SK-N-SH treated with all-trans-retinoic acid at 6 μM for 48 hours (cell line): ENCODE results near the gene NUP93.
A peak's percentile ranks its signal among the peaks of the same experiment; 100 is the strongest.

Experiments
- ATAC-seq: fragments of 200-7000 bp; cut with Tn5 transposase; 3 replicates; pipeline ENCODE4 v1.9.1; 2020; ENCODE audit warnings: mild to moderate bottlenecking, moderate library complexity
- ARNTL ChIP-seq: fragments of 450-650 bp; formaldehyde crosslinking; IDR thresholded peaks from 2 replicates; pipeline ENCODE4 v1.5.0; 2020; ENCODE audit warnings: low read depth, mild to moderate bottlenecking, moderate library complexity, borderline replicate concordance
- BACH2 ChIP-seq: fragments of 250-450 bp; sonication (Bioruptor Pico); IDR thresholded peaks from 2 replicates; pipeline ENCODE4 v1.9.0; 2021; ENCODE audit warnings: mild to moderate bottlenecking, borderline replicate concordance
- CSDC2 ChIP-seq: fragments of 250-450 bp; sonication (Bioruptor Pico); IDR thresholded peaks from 2 replicates; pipeline ENCODE4 v1.5.0; 2020; ENCODE audit warnings: mild to moderate bottlenecking, moderate library complexity
- ESRRG ChIP-seq: fragments of 250-450 bp; sonication (Bioruptor Pico); IDR thresholded peaks from 2 replicates; pipeline ENCODE4 v1.6.1; 2021; ENCODE audit warnings: mild to moderate bottlenecking
- GLIS3 ChIP-seq: fragments of 250-450 bp; sonication (Bioruptor Pico); IDR thresholded peaks from 2 replicates; pipeline ENCODE4 v1.5.0; 2020; ENCODE audit warnings: mild to moderate bottlenecking, moderate library complexity
- ISL1 ChIP-seq: fragments of 250-450 bp; sonication (Bioruptor Pico); IDR thresholded peaks from 2 replicates; pipeline ENCODE4 v2.1.2; 2022; ENCODE audit warnings: mild to moderate bottlenecking, moderate library complexity
- OSR1 ChIP-seq: fragments of 250-450 bp; sonication (Bioruptor Pico); IDR thresholded peaks from 2 replicates; pipeline ENCODE4 v1.8.0; 2022; ENCODE audit warnings: moderate library complexity, mild to moderate bottlenecking, inconsistent platforms
- PPARA ChIP-seq: fragments of 250-450 bp; sonication (Bioruptor Pico); IDR thresholded peaks from 2 replicates; pipeline ENCODE4 v1.5.0; 2020; ENCODE audit warnings: mild to moderate bottlenecking, borderline replicate concordance
- RARB ChIP-seq: fragments of 250-450 bp; sonication (Bioruptor Pico); IDR thresholded peaks from 2 replicates; pipeline ENCODE4 v1.8.0; 2021; ENCODE audit warnings: mild to moderate bottlenecking, moderate library complexity
- SNAI2 ChIP-seq: fragments of 250-450 bp; sonication (Bioruptor Pico); IDR thresholded peaks from 2 replicates; pipeline ENCODE4 v1.5.0; 2020; ENCODE audit warnings: mild to moderate bottlenecking, moderate library complexity
- TOX ChIP-seq: fragments of 250-450 bp; sonication (Bioruptor Pico); IDR thresholded peaks from 2 replicates; pipeline ENCODE4 v1.8.0; 2021; ENCODE audit warnings: mild to moderate bottlenecking, moderate library complexity, borderline replicate concordance
- ZC3H10 ChIP-seq: fragments of 250-450 bp; sonication (Bioruptor Pico); IDR thresholded peaks from 2 replicates; pipeline ENCODE4 v1.5.1; 2021; ENCODE audit warnings: mild to moderate bottlenecking, moderate library complexity
- ZFP3 ChIP-seq: fragments of 250-450 bp; sonication (Bioruptor Pico); IDR thresholded peaks from 2 replicates; pipeline ENCODE4 v1.5.0; 2020; ENCODE audit warnings: mild to moderate bottlenecking, moderate library complexity
- ZNF565 ChIP-seq: fragments of 450-650 bp; formaldehyde crosslinking; conservative IDR thresholded peaks from 2 replicates; pipeline ENCODE4 v1.5.0; 2020; ENCODE audit warnings: low read depth, mild to moderate bottlenecking, moderate library complexity
- ZNF70 ChIP-seq: fragments of 450-650 bp; formaldehyde crosslinking; IDR thresholded peaks from 2 replicates; pipeline ENCODE4 v1.5.0; 2020; ENCODE audit warnings: mild to moderate bottlenecking, moderate library complexity
- ZNF8 ChIP-seq: fragments of 450-650 bp; formaldehyde crosslinking; IDR thresholded peaks from 2 replicates; pipeline ENCODE4 v1.5.0; 2020; ENCODE audit warnings: mild to moderate bottlenecking, moderate library complexity
- TF ChIP-seq, protein P1 (sequence below): fragments of 250-450 bp; sonication (Bioruptor Pico); IDR thresholded peaks from 2 replicates; pipeline ENCODE4 v1.5.1; 2020; ENCODE audit warnings: low read depth, mild to moderate bottlenecking, moderate library complexity
- TF ChIP-seq, protein P2 (sequence below): fragments of 250-450 bp; sonication (Bioruptor Pico); IDR thresholded peaks from 2 replicates; pipeline ENCODE4 v1.5.0; 2020; ENCODE audit warnings: mild to moderate bottlenecking, moderate library complexity
- TF ChIP-seq, protein P3 (sequence below): fragments of 250-450 bp; sonication (Bioruptor Pico); IDR thresholded peaks from 2 replicates; pipeline ENCODE4 v1.5.1; 2021; ENCODE audit warnings: mild to moderate bottlenecking, moderate library complexity
- TF ChIP-seq, protein P4 (sequence below): fragments of 250-450 bp; sonication (Bioruptor Pico); IDR thresholded peaks from 2 replicates; pipeline ENCODE4 v1.8.0; 2021; ENCODE audit warnings: low read depth, mild to moderate bottlenecking, moderate library complexity, borderline replicate concordance
- TF ChIP-seq, protein P5 (sequence below): fragments of 250-450 bp; sonication (Bioruptor Pico); IDR thresholded peaks from 2 replicates; pipeline ENCODE4 v1.8.0; 2020; ENCODE audit warnings: mild to moderate bottlenecking, moderate library complexity, borderline replicate concordance

The NUP93 gene

DNA sequence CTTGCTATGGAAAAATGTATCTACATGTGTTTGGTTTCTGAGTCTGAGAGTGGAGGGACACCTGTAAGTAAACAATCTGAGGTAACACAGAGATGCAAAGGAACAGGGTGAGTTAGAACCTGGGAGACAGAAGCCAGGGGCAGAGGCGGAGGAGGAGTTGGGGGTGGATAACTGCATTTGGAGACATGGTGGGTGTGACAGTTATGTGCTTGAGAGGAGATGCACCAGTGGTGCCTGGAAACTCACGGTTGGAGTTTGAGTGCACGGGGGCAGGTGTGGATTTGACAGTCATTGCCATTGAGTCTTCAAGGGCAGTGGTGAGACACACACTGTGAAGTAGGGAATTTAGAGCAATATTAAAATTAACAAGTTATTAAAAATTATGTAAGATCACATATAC is 6.5 kb downstream of the NUP93 start:
- TF ChIP-seq GLIS3 (CRISPR knock-in tag), result no peak
- TF ChIP-seq CSDC2 (CRISPR knock-in tag), result no peak
- TF ChIP-seq, protein P1, sequence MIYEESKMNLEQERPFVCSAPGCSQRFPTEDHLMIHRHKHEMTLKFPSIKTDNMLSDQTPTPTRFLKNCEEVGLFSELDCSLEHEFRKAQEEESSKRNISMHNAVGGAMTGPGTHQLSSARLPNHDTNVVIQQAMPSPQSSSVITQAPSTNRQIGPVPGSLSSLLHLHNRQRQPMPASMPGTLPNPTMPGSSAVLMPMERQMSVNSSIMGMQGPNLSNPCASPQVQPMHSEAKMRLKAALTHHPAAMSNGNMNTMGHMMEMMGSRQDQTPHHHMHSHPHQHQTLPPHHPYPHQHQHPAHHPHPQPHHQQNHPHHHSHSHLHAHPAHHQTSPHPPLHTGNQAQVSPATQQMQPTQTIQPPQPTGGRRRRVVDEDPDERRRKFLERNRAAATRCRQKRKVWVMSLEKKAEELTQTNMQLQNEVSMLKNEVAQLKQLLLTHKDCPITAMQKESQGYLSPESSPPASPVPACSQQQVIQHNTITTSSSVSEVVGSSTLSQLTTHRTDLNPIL (CRISPR knock-in tag), result no peak
- TF ChIP-seq, protein P2, sequence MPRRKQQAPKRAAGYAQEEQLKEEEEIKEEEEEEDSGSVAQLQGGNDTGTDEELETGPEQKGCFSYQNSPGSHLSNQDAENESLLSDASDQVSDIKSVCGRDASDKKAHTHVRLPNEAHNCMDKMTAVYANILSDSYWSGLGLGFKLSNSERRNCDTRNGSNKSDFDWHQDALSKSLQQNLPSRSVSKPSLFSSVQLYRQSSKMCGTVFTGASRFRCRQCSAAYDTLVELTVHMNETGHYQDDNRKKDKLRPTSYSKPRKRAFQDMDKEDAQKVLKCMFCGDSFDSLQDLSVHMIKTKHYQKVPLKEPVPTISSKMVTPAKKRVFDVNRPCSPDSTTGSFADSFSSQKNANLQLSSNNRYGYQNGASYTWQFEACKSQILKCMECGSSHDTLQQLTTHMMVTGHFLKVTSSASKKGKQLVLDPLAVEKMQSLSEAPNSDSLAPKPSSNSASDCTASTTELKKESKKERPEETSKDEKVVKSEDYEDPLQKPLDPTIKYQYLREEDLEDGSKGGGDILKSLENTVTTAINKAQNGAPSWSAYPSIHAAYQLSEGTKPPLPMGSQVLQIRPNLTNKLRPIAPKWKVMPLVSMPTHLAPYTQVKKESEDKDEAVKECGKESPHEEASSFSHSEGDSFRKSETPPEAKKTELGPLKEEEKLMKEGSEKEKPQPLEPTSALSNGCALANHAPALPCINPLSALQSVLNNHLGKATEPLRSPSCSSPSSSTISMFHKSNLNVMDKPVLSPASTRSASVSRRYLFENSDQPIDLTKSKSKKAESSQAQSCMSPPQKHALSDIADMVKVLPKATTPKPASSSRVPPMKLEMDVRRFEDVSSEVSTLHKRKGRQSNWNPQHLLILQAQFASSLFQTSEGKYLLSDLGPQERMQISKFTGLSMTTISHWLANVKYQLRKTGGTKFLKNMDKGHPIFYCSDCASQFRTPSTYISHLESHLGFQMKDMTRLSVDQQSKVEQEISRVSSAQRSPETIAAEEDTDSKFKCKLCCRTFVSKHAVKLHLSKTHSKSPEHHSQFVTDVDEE (CRISPR knock-in tag), result no peak
- TF ChIP-seq RARB (CRISPR knock-in tag), result no peak
- TF ChIP-seq ISL1 (CRISPR knock-in tag), result no peak
- TF ChIP-seq, protein P3, sequence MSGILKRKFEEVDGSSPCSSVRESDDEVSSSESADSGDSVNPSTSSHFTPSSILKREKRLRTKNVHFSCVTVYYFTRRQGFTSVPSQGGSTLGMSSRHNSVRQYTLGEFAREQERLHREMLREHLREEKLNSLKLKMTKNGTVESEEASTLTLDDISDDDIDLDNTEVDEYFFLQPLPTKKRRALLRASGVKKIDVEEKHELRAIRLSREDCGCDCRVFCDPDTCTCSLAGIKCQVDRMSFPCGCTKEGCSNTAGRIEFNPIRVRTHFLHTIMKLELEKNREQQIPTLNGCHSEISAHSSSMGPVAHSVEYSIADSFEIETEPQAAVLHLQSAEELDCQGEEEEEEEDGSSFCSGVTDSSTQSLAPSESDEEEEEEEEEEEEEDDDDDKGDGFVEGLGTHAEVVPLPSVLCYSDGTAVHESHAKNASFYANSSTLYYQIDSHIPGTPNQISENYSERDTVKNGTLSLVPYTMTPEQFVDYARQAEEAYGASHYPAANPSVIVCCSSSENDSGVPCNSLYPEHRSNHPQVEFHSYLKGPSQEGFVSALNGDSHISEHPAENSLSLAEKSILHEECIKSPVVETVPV, result no peak
- TF ChIP-seq ARNTL, result no peak
- no peak for TF ChIP-seq BACH2 (CRISPR knock-in tag)
- TF ChIP-seq ESRRG (CRISPR knock-in tag), result no peak
- TF ChIP-seq, protein P4, sequence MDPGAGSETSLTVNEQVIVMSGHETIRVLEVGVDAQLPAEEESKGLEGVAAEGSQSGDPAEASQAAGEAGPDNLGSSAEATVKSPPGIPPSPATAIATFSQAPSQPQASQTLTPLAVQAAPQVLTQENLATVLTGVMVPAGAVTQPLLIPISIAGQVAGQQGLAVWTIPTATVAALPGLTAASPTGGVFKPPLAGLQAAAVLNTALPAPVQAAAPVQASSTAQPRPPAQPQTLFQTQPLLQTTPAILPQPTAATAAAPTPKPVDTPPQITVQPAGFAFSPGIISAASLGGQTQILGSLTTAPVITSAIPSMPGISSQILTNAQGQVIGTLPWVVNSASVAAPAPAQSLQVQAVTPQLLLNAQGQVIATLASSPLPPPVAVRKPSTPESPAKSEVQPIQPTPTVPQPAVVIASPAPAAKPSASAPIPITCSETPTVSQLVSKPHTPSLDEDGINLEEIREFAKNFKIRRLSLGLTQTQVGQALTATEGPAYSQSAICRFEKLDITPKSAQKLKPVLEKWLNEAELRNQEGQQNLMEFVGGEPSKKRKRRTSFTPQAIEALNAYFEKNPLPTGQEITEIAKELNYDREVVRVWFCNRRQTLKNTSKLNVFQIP (CRISPR knock-in tag), result no peak
- no peak for TF ChIP-seq ZNF8 (CRISPR knock-in tag)
- TF ChIP-seq SNAI2 (CRISPR knock-in tag), result no peak
- no peak for TF ChIP-seq ZNF70
- TF ChIP-seq ZFP3, result no peak
- TF ChIP-seq, protein P5, sequence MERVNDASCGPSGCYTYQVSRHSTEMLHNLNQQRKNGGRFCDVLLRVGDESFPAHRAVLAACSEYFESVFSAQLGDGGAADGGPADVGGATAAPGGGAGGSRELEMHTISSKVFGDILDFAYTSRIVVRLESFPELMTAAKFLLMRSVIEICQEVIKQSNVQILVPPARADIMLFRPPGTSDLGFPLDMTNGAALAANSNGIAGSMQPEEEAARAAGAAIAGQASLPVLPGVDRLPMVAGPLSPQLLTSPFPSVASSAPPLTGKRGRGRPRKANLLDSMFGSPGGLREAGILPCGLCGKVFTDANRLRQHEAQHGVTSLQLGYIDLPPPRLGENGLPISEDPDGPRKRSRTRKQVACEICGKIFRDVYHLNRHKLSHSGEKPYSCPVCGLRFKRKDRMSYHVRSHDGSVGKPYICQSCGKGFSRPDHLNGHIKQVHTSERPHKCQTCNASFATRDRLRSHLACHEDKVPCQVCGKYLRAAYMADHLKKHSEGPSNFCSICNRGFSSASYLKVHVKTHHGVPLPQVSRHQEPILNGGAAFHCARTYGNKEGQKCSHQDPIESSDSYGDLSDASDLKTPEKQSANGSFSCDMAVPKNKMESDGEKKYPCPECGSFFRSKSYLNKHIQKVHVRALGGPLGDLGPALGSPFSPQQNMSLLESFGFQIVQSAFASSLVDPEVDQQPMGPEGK (CRISPR knock-in tag), result no peak
- ATAC-seq, result no peak

DNA sequence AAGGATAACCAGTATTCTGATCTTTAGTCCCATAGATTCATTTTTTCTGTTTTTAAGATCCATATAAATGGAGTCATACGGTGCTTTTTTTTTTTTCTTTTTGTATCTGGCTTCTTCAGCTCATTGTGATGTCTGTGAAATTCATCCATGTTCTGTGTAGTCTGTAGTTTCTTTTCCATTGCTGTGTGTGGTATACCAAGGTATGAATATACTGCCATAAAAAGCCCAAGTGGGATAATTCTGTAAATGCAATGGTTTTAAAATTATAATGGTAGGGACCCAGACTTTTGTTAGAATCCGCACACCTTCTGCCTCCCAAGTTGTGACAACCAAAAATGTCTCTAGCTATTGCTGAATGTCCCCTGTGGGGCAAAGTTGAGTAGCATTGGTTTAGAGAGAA is 7.6 kb downstream of the NUP93 start:
- ATAC-seq, result peak; percentile 24; the same call in 1 of the 3 replicates
- TF ChIP-seq, protein P2 (CRISPR knock-in tag), result no peak
- no peak for TF ChIP-seq OSR1
- TF ChIP-seq SNAI2 (CRISPR knock-in tag), result no peak
- no peak for TF ChIP-seq ZNF565 (CRISPR knock-in tag)
- TF ChIP-seq, protein P4 (CRISPR knock-in tag), result no peak
- TF ChIP-seq, protein P5 (CRISPR knock-in tag), result no peak
- TF ChIP-seq, protein P1 (CRISPR knock-in tag), result no peak
- no peak for TF ChIP-seq PPARA (CRISPR knock-in tag)
- TF ChIP-seq TOX (CRISPR knock-in tag), result no peak
- TF ChIP-seq BACH2 (CRISPR knock-in tag), result no peak
- no peak for TF ChIP-seq ZNF8 (CRISPR knock-in tag)
- TF ChIP-seq ZC3H10, result no peak
